BJ (cell line): ENCODE measurements around the gene MED14. TPM values are rescaled to one million over a fixed set of nuclear protein-coding genes. Genes with fewer than 3 reads are reported as not detected.
"Not testable (repeated sequence)": the region's sequence is repeated elsewhere in the genome, so short reads cannot be mapped to it uniquely, and the experiment has no call there.

Experiments used
- CTCF ChIA-PET: fragments of 350-600 bp; formaldehyde crosslinking; extraction: SDS; loops from one replicate; lab custom pipeline; 2021; ENCODE audit warnings: antibody characterized with exemption, inconsistent platforms; lab: Yijun Ruan, JAX
- POLR2A ChIA-PET: fragments of 300-600 bp; sonication (Branson Sonifier 250); formaldehyde crosslinking; extraction: SDS; loops from one replicate; lab custom pipeline; 2021; ENCODE audit warnings: antibody characterized with exemption; lab: Charles Lee
- DNase-seq: peaks from one replicate; pipeline ENCODE4 v3.0.0-alpha.2; 2011; ENCODE audit warnings: low read depth
- H3K27me3 ChIP-seq: 2 replicates; pipeline ENCODE4 v1.6.0; 2011; ENCODE audit warnings: low read length; ENCODE audit not compliant: control insufficient read depth, insufficient read depth
- H3K36me3 ChIP-seq: 2 replicates; pipeline ENCODE4 v1.5.1; 2011; ENCODE audit warnings: low read length; ENCODE audit not compliant: control insufficient read depth, insufficient read depth
- H3K4me3 ChIP-seq: 2 replicates; pipeline ENCODE4 v1.5.1; 2011; ENCODE audit warnings: low read depth, mild to moderate bottlenecking, control low read depth, low read length
- CTCF ChIP-seq: IDR thresholded peaks from 2 replicates; pipeline ENCODE4 v1.5.1; 2011; ENCODE audit warnings: low read depth, mild to moderate bottlenecking, control low read depth, inconsistent platforms, low read length, moderate library complexity; ENCODE audit not compliant: insufficient read depth
- polyA minus RNA-seq: library from RNA; depleted of rRNA, polyadenylated mRNA; stranded (reverse); fragments of >200 nt; gene quantifications from 2 replicates; pipeline ENCODE4 v1.2.3, GENCODE V29; 2011; rRNA and poly(A)+ RNA removed
- polyA plus RNA-seq: library from polyadenylated mRNA; depleted of rRNA; stranded (reverse); fragments of >200 nt; gene quantifications from 2 replicates; pipeline ENCODE4 v1.2.3, GENCODE V29; 2011; rRNA removed

MED14 gene
- polyA plus RNA-seq, result 25.9 and 37.0 TPM in 2 replicates
- polyA minus RNA-seq, result 29.6 and 34.4 TPM in 2 replicates

- POLR2A ChIA-PET, result no interaction called here
- CTCF ChIA-PET, result no interaction called here
- H3K36me3 ChIP-seq, result no peaks in the 10 kb centered on the region
- peak; percentile 30 for DNase-seq
- TF ChIP-seq CTCF, result peak; percentile 53
- H3K4me3 ChIP-seq, result peak within 1 kb of the TSS; percentile 73
- H3K27me3 ChIP-seq, result no peaks in the 10 kb centered on the region
Measured at GRCh38 chrX:40735325-40736169, at the start of gene MED14. MED14 (minus strand) TSS chrX:40735542; CDS start chrX:40735412, 130 bp downstream.

- ChIA-PET POLR2A (no interaction called here), CTCF (interaction anchor here (1.3 kb wide), 1 partner anchor 9 kb away, joined by 5 read pairs; no protein-coding TSS in a partner anchor)
- Histone ChIP-seq H3K36me3 (no peaks in the 10 kb centered on the region), H3K4me3 (no peak overlapping the region), H3K27me3 (no peaks in the 10 kb centered on the region)
- no peak for DNase-seq
- TF ChIP-seq CTCF, result no peak
Measured at GRCh38 chrX:40784516-40785151, 49.3 kb upstream of the MED14 start.

GRCh38 chrX:40782644-40783259 lies 47.4 kb upstream of the MED14 start:
- POLR2A ChIA-PET, result not testable (repeated sequence)

GRCh38 chrX:40780951-40781350 lies 45.6 kb upstream of the MED14 start:
- TF ChIP-seq CTCF, result no peak
- no peaks in the 10 kb centered on the region for H3K27me3 ChIP-seq
- no peak for DNase-seq
- CTCF ChIA-PET, result interaction anchor here (1.1 kb wide), 1 partner anchor 13 kb away, joined by 4 read pairs; no protein-coding TSS in a partner anchor
- no peaks in the 10 kb centered on the region for H3K36me3 ChIP-seq
- POLR2A ChIA-PET, result no interaction called here
- no peak overlapping the region for H3K4me3 ChIP-seq

More at GRCh38 chrX:40782644-40783259, 47.4 kb upstream of the MED14 start:
- H3K36me3 ChIP-seq, H3K27me3 ChIP-seq, CTCF ChIA-PET, DNase-seq, H3K4me3 ChIP-seq: not testable (repeated sequence)

DNA sequence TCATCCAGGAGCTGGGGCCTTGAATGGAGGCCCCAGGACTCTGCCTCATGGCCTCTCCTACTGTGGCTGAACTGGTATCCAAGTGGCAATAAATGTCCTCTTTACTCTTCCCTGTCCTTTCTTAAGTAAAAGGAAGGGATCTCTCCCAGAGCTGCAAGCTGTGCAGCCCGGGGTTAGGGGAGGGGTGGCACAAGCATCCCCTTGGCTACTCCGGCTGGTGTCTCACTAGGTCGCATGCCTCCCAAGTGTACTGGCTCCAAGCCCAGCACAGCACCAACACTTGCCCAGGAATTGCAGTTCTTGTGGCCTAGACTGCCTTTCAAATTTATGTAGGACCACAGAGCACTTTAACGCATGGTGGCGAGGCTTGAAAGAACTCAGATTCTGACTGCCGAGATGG lies 44.7 kb upstream of the MED14 start:
- POLR2A ChIA-PET, result no interaction called here
- no peak for DNase-seq
- CTCF ChIA-PET, result no interaction called here
- no peak for TF ChIP-seq CTCF
- no peaks in the 10 kb centered on the region for H3K36me3 ChIP-seq
- H3K4me3 ChIP-seq, result no peak overlapping the region
- no peaks in the 10 kb centered on the region for H3K27me3 ChIP-seq
